Measurements from ENCODE around the gene PSMG2. TPM values are rescaled to one million over a fixed set of nuclear protein-coding genes. Genes with fewer than 3 reads are reported as not detected.
A peak's percentile ranks its signal among the peaks of the same experiment; 100 is the strongest.

Gene PSMG2
- polyA plus RNA-seq, 2 of the 4 experiments (the other 2 are of a cell fraction): 69.2 to 75.7 TPM

DNA sequence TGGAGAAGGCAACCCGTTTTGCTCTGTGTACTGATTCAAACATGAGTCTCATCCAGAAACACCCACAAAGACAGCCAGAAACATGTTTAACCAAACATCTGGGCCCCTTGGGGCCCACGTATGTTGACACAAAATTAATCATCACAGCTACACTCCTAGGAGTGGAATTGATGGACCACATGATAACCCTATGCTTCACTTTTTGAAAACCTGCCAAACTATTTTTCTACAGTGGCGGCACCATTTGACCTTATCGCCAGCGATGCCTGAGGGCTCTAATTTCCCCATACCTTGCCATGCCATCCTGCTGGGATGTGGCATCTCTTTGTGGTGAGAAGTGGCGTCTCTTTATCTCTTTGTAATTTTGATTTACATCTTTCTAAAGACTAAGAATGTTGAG lies 38.5 kb downstream of the PSMG2 start (continued):
- no peak for TF ChIP-seq HOXB13 (CRISPR knock-in tag; IDR thresholded peaks at IDR 0.05; ENCODE audit: low read depth)

DNA sequence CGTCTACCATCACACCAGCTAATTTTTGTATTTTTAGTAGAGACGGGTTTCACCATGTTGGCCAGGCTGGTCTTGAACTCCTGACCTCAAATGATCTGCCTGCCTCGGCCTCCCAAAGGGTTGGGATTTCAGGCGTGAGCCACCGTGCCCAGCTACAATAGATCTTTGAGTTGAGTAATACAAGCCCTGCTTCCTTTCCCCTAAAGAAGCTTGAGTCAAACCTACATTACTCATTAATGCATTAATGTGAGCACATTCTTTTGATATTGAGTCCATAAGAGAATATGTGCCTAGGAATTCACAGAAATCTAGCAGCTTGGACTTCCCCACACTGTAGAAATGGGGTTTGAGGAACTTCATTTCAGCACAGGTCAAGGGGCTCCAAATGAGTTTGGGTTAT lies 39.6 kb downstream of the PSMG2 start:
- peak in 1 of 2 experiments; percentile 52; a peak in 3 of 6 replicates for ATAC-seq
- Histone ChIP-seq H3K4me2 (peak overlapping the region; percentile 80), H3K9me3 (no peaks in the 10 kb centered on the region), H3K4me3 (no peak overlapping the region), H3K4me1 (peaks cover 36% of the 10 kb centered on the region), H3K27ac (peak overlapping the region; percentile 89 to 95)
- ChIA-PET POLR2A (interaction anchor here (1.3 kb wide), 1 partner anchor 141 kb away, joined by 7 read pairs; the partner anchor contains the start of gene PTPN2), CTCF (interaction anchor here (0.6 to 7.1 kb wide), 6 partner anchors 13 to 193 kb away, joined by 3 to 84 read pairs (median 48); no protein-coding TSS in a partner anchor)
- TF ChIP-seq SREBF2 (IDR thresholded peaks at IDR 0.05) (no peak), EP300 (IDR thresholded peaks at IDR 0.05) (peak in 1 of 2 experiments; percentile 37; a peak in 1 of 5 replicates), GATA3 (IDR thresholded peaks at IDR 0.05; ENCODE audit: borderline replicate concordance) (peak; percentile 20; the same call in 1 of the 2 replicates), CEBPB (IDR thresholded peaks at IDR 0.05) (peak in 1 of 2 experiments; percentile 58; a peak in 1 of 4 replicates), FOSL2 (IDR thresholded peaks at IDR 0.05) (no peak), FOSL2 (CRISPR knock-in tag; IDR thresholded peaks at IDR 0.05) (peak; percentile 33; the same call in 1 of the 2 replicates), MYC (IDR thresholded peaks at IDR 0.05; ENCODE audit: borderline replicate concordance, low read length) (no peak)
- WGBS (ENCODE audit: missing lambda C conversion rate): 26% methylated on average over 5 of the region's 5 CpGs
- FAIRE-seq: no peak
- DNase-seq (ENCODE audit: low read depth in 1 of 2, low spot score in 1 of 2): peak; percentile 32 to 34

DNA sequence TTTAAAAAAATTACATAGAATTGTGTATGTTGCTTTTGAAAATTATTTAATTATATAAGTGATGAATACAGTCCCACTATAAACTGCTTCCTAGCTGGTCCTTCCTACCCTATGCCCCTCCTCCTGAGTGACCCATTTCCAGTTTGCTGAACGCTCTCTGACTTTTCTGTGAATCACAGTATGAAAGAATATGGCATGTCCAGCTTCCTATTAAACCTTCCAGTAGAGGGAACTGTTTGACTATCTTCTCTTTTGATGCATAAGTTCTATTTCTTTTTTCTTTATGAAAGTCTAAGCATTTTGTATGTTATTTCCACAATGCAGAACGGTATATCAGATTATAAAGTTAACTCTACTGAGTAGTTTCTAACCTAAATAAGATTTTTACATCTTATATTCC lies 41.3 kb downstream of the PSMG2 start:
- ChIA-PET POLR2A (interaction anchor here (1.0 kb wide), 2 partner anchors 140 to 190 kb away, joined by 4 to 13 read pairs; partner anchors contain the start of gene PTPN2), CTCF (interaction anchor here (0.6 to 7.1 kb wide), 27 partner anchors 9 to 1066 kb away, joined by 3 to 84 read pairs (median 6); no protein-coding TSS in a partner anchor)
- Histone ChIP-seq H3K4me2 (no peak overlapping the region), H3K9me3 (no peaks in the 10 kb centered on the region), H3K4me1 (peaks cover 36% of the 10 kb centered on the region), H3K4me3 (no peak overlapping the region), H3K27ac (no peak overlapping the region)
- ATAC-seq (peak; percentile 65 to 76; a peak in 4 of 6 replicates), DNase-seq (ENCODE audit: low read depth in 1 of 2, low spot score in 1 of 2) (peak; percentile 52 to 69), FAIRE-seq (no peak)
- TF ChIP-seq RAD21 (conservative IDR thresholded peaks at IDR 0.05 in 1 of 2, IDR thresholded peaks at IDR 0.05 in 1 of 2) (peak; percentile 70 to 81), ESRRA (IDR thresholded peaks at IDR 0.05; ENCODE audit: borderline replicate concordance, low read length) (no peak), FOXS1 (CRISPR knock-in tag; IDR thresholded peaks at IDR 0.05) (no peak), HOXB13 (CRISPR knock-in tag; IDR thresholded peaks at IDR 0.05; ENCODE audit: low read depth) (no peak), CHD4 (IDR thresholded peaks at IDR 0.05; ENCODE audit: borderline replicate concordance) (no peak), TFCP2L1 (CRISPR knock-in tag; IDR thresholded peaks at IDR 0.05) (no peak), ZSCAN20 (CRISPR knock-in tag; IDR thresholded peaks at IDR 0.05) (no peak), RNF2 (IDR thresholded peaks at IDR 0.05; ENCODE audit: borderline replicate concordance, low read depth) (no peak), MAZ (IDR thresholded peaks at IDR 0.05; ENCODE audit: borderline replicate concordance, low read depth, low read length) (no peak), USF2 (IDR thresholded peaks at IDR 0.05) (no peak), PHF8 (IDR thresholded peaks at IDR 0.05; ENCODE audit: borderline replicate concordance, low read depth) (no peak), FOSL2 (IDR thresholded peaks at IDR 0.05) (no peak), FOSL2 (CRISPR knock-in tag; IDR thresholded peaks at IDR 0.05) (no peak), SREBF2 (IDR thresholded peaks at IDR 0.05) (no peak), FOSB (CRISPR knock-in tag; IDR thresholded peaks at IDR 0.05) (no peak), POLR2A (IDR thresholded peaks at IDR 0.05; ENCODE audit: low read length) (no peak), RFX5 (IDR thresholded peaks at IDR 0.05) (no peak), SMC3 (IDR thresholded peaks at IDR 0.05) (peak; percentile 69)
- TF ChIP-seq, protein P1, sequence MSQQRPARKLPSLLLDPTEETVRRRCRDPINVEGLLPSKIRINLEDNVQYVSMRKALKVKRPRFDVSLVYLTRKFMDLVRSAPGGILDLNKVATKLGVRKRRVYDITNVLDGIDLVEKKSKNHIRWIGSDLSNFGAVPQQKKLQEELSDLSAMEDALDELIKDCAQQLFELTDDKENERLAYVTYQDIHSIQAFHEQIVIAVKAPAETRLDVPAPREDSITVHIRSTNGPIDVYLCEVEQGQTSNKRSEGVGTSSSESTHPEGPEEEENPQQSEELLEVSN (IDR thresholded peaks at IDR 0.05; ENCODE audit: borderline replicate concordance, low read depth): no peak
- TF ChIP-seq, protein P2, sequence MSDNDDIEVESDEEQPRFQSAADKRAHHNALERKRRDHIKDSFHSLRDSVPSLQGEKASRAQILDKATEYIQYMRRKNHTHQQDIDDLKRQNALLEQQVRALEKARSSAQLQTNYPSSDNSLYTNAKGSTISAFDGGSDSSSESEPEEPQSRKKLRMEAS (IDR thresholded peaks at IDR 0.05): no peak
- TF ChIP-seq, protein P3, sequence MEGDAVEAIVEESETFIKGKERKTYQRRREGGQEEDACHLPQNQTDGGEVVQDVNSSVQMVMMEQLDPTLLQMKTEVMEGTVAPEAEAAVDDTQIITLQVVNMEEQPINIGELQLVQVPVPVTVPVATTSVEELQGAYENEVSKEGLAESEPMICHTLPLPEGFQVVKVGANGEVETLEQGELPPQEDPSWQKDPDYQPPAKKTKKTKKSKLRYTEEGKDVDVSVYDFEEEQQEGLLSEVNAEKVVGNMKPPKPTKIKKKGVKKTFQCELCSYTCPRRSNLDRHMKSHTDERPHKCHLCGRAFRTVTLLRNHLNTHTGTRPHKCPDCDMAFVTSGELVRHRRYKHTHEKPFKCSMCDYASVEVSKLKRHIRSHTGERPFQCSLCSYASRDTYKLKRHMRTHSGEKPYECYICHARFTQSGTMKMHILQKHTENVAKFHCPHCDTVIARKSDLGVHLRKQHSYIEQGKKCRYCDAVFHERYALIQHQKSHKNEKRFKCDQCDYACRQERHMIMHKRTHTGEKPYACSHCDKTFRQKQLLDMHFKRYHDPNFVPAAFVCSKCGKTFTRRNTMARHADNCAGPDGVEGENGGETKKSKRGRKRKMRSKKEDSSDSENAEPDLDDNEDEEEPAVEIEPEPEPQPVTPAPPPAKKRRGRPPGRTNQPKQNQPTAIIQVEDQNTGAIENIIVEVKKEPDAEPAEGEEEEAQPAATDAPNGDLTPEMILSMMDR (IDR thresholded peaks at IDR 0.05): peak; percentile 62
- TF ChIP-seq, protein P4, sequence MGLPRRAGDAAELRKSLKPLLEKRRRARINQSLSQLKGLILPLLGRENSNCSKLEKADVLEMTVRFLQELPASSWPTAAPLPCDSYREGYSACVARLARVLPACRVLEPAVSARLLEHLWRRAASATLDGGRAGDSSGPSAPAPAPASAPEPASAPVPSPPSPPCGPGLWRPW (IDR thresholded peaks at IDR 0.05): no peak
- WGBS (ENCODE audit: missing lambda C conversion rate): 1% methylated on average over 2 of the region's 2 CpGs

All from A549 (cell line).